Stimulated activated memory B cell treated with anti-CD40 and anti-IgM and Interleukin-4, amounts not matched to agents 10 μg/mL and 1 μg/mL and 100 μg/mL, for 72 hours (primary cell): Measurements from ENCODE around the gene GABARAPL2.
"Not testable (repeated sequence)": the region's sequence is repeated elsewhere in the genome, so short reads cannot be mapped to it uniquely, and the experiment has no call there.

Experiments used
- ATAC-seq: fragments of 150-1000 bp; cut with Tn5 transposase; 2 replicates; pipeline ENCODE4 v1.10.0; 2021
- H3K27ac Mint-ChIP-seq: one replicate; pipeline ENCODE4 v1.8.0; 2022; ENCODE audit warnings: mild to moderate bottlenecking, mixed read lengths
- H3K27me3 Mint-ChIP-seq: one replicate; pipeline ENCODE4 v1.8.0; 2022; ENCODE audit warnings: mixed read lengths
- H3K36me3 Mint-ChIP-seq: one replicate; pipeline ENCODE4 v1.8.0; 2022; ENCODE audit warnings: mixed read lengths
- H3K4me1 Mint-ChIP-seq: one replicate; pipeline ENCODE4 v1.8.0; 2022; ENCODE audit warnings: mixed read lengths
- H3K4me3 Mint-ChIP-seq: one replicate; pipeline ENCODE4 v1.8.0; 2022; ENCODE audit warnings: mild to moderate bottlenecking, moderate library complexity, mixed read lengths
- H3K9me3 Mint-ChIP-seq: one replicate; pipeline ENCODE4 v1.8.0; 2022; ENCODE audit warnings: mixed read lengths

GABARAPL2 gene

DNA sequence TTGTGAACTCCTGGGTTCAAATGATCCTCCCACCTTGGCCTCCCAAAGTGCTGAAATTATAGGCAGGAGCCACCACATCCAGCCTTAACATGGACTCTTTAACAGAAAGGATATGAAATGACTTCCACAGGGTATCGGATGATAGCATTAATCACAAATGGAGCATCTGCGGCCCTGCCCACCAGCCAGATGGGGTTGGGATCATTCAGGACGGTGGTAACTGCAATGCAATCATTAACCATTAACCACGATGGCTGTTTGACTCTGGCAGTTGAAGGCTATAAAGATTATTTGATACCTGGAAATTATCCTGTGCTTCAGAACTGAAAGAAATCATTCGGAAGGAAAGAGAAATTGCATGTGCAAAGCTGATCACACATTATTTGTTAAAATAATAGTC is 24.9 kb upstream of the GABARAPL2 start:
- Mint-ChIP-seq H3K36me3 (peaks cover 21% of the 10 kb centered on the region), H3K9me3 (no peaks in the 10 kb centered on the region), H3K27ac (no peak overlapping the region), H3K4me1 (no peaks in the 10 kb centered on the region), H3K4me3 (no peak overlapping the region), H3K27me3 (no peaks in the 10 kb centered on the region)
- no peak for ATAC-seq

DNA sequence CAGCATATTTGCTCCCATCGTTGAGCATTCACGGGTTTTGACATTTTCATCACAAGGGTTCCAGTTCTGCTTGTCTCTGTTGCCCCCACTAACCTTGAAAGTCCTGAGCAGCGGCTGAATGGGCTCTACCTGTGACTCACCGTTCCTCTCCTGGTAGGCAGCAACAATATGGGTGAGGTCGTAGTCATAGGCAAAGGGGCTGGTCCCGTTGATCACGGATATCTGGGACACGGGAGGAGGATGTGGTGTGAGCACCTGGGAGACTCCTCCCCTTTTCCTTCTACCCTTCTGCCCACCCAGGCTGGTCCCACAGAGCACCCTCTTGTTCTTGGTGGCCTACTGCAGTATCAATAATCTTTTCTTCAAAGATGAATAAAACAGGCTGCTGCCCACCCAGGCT is 23.7 kb upstream of the GABARAPL2 start:
- not testable (repeated sequence) for H3K4me1 Mint-ChIP-seq, H3K9me3 Mint-ChIP-seq, H3K27me3 Mint-ChIP-seq, ATAC-seq, H3K4me3 Mint-ChIP-seq, H3K27ac Mint-ChIP-seq
- H3K36me3 Mint-ChIP-seq: peaks cover 21% of the 10 kb centered on the region

DNA sequence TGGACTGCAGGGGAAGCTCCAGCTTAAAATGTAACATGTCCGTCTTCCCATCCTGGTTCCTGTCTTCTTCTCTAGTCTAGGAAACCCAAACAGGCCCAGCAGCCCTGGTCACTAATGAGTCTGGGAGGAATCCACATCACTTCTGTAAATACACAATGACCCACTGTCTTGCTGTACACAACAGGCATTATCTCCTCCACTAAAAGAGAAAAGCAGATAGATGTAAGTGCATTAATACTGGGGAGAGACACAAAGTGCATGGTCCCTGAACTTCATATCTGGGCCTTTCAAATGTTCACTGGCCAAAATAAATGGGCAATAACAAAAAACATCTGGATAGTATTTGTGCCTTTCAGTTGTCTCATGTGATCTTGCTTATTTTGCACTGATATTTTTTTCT is 20.3 kb upstream of the GABARAPL2 start:
- peaks cover 11% of the 10 kb centered on the region for H3K4me1 Mint-ChIP-seq
- H3K9me3 Mint-ChIP-seq, H3K27ac Mint-ChIP-seq, ATAC-seq, H3K4me3 Mint-ChIP-seq, H3K27me3 Mint-ChIP-seq: not testable (repeated sequence)
- H3K36me3 Mint-ChIP-seq: peaks cover 21% of the 10 kb centered on the region

DNA sequence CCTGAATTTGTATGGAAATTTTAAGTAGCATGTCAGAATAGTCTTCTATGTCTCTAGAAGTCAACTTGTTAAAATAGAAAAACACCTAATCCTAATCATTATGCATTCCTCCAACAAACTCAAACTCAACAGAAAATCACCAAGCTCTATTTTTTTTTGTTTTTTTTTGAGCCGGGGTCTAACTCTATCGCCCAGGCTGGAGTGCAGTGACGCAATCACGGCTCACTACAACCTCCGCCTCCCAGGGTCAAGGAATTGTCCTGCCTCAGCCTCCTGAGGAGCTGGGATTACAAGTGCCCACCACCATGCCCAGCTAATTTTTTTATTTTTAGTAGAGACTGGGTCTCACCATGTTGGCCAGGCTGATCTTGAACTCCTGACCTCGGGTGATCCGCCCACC is 19.9 kb upstream of the GABARAPL2 start:
- Mint-ChIP-seq H3K27me3 (no peaks in the 10 kb centered on the region), H3K4me3 (no peak overlapping the region), H3K27ac (no peak overlapping the region), H3K9me3 (no peaks in the 10 kb centered on the region), H3K4me1 (peaks cover 11% of the 10 kb centered on the region), H3K36me3 (peaks cover 21% of the 10 kb centered on the region)
- no peak for ATAC-seq

DNA sequence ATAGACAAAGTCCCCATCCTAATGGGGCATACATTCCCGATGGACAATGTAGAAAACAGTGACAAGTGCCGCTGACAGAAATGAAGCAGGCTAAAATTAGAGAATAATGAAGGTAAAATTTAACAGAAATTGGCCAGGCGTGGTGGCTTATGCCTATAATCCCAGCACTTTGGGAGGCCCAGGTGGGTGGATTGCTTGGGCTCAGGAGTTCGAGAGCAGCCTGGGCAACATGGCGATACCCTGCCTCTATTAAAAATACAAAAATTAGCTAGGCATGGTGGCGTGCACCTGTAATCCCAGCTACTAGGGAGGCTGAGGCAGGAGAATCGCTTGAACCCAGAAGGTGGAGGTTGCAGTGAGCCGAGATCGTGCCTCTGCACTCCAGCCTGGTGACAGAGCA is 17.7 kb upstream of the GABARAPL2 start:
- H3K27me3 Mint-ChIP-seq, H3K4me3 Mint-ChIP-seq, H3K36me3 Mint-ChIP-seq, ATAC-seq, H3K9me3 Mint-ChIP-seq, H3K27ac Mint-ChIP-seq: not testable (repeated sequence)
- H3K4me1 Mint-ChIP-seq: peaks cover 11% of the 10 kb centered on the region

DNA sequence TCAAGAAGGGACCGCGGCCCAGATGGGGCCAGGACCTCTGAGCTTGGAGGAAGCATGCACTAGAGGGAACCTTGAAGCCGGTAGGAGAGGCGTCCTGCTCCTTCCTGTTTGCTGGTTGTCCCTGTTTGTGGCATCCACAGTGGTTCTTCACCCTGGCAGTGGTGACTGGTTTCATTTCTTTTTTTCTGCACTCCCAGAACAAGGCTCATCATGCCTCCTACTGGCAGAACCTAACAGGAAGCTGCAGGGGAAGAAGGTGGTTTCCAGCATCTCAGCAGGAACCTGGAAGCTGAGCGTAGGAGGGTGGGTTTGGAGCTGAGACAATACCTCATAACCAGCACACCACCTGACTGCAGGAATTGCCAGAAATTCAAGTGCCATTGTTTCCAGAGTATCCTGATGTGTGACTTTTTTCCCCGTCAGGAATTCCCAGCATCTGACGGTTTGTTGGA is 15.9 kb upstream of the GABARAPL2 start:
- Mint-ChIP-seq H3K27me3 (no peaks in the 10 kb centered on the region), H3K27ac (no peak overlapping the region), H3K9me3 (no peaks in the 10 kb centered on the region), H3K4me1 (peaks cover 13% of the 10 kb centered on the region), H3K36me3 (no peaks in the 10 kb centered on the region), H3K4me3 (no peak overlapping the region)
- ATAC-seq: peak; percentile 60

DNA sequence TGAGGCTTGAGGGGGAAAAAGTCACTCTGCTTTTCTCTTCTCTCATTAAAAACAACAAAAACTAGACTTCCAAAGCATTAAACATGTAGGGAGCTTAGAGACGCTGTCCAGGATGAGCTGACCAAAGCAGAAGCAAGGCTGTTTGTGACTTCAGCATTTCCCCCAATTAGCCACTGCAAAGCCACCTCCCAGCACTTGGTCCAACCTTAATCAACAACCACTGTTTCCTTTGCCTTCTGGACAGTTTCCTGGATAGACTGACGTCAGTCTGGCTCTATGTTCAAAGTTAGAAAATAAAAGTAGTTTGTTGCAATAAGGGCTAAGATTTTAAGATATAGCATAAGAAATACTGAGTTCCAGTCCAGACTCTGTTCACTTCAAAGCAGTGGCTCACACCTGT is 13.2 kb upstream of the GABARAPL2 start:
- no peaks in the 10 kb centered on the region for H3K27me3 Mint-ChIP-seq
- no peaks in the 10 kb centered on the region for H3K9me3 Mint-ChIP-seq
- no peaks in the 10 kb centered on the region for H3K36me3 Mint-ChIP-seq
- no peak for ATAC-seq
- peaks cover 23% of the 10 kb centered on the region for H3K4me1 Mint-ChIP-seq
- no peak overlapping the region for H3K27ac Mint-ChIP-seq
- H3K4me3 Mint-ChIP-seq: no peak overlapping the region

DNA sequence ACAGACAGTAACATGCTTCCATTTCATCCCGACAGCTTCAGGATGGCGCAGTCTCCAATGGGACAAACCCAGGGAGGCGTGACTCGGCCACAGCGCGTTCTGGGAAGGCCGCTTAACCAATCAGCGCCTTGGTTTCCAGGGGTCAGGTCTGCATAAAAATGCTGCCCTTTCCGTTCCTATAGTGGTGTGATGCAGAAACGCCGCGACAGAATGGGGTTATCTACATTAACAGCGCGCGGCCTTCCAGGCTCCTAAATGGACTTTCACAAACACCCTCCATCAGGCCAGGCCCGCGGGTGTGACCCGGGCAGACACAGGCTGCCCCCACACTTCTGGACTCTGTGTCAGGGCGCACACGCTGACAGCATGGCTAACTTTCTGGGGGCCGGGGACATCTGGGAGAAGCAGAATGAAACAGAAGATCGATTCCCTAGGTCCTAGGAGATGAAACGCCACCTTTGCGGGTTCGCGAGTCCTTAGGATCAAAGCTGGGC is 10.9 kb upstream of the GABARAPL2 start:
- Mint-ChIP-seq H3K4me3 (peak overlapping the region; percentile 95), H3K27me3 (no peaks in the 10 kb centered on the region), H3K9me3 (no peaks in the 10 kb centered on the region), H3K27ac (peak overlapping the region; percentile 85), H3K4me1 (peaks cover 15% of the 10 kb centered on the region), H3K36me3 (no peaks in the 10 kb centered on the region)
- ATAC-seq: peak; percentile 46

DNA sequence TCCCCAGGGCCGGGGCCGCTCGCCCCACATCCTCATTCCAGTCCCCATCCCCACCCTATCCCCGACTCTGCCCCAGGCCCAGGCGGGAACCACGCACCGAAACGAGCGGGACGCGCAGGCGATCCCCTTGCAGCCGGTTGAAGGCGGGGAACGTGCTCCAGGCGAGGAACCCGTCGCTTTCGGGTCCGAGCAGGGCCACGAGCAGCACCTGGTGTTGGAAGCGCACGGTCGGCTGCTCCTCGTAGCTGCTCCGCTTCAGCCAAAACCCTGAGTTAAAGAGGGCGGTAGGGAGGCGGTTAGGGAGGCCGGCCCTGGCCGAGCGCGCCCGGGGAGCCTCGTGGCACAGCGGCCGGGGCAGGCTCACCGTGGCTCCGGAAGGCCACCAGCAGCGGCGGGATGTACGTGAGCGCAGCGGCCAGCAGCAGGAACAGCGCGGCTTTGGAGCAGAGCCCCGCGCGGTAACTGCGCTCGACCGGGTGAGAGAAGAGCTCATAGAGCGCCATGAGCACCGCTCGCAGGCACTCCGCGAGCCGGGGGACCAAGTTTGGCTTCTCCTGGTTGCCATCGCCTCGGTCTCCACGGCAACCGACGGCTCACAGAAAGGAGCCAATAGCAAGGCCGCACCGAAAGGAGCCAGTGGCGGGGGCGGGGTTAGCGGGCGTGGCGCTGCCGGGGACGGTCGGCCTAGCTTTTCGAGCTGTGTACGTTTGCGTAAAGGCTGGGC is 10.3 kb upstream of the GABARAPL2 start, which contains the start of gene TMEM231:
Gene TMEM231, minus strand, starts transcription at position 546 of the 724 bp plus-strand sequence. Its CDS starts 43 bp downstream, at position 503.
- Mint-ChIP-seq H3K9me3 (no peaks in the 10 kb centered on the region), H3K4me3 (peak within 1 kb of the TSS; percentile 95), H3K4me1 (peaks cover 12% of the 10 kb centered on the region), H3K36me3 (no peaks in the 10 kb centered on the region), H3K27ac (peak within 1 kb of the TSS; percentile 85), H3K27me3 (no peaks in the 10 kb centered on the region)
- peak; percentile 97 for ATAC-seq

DNA sequence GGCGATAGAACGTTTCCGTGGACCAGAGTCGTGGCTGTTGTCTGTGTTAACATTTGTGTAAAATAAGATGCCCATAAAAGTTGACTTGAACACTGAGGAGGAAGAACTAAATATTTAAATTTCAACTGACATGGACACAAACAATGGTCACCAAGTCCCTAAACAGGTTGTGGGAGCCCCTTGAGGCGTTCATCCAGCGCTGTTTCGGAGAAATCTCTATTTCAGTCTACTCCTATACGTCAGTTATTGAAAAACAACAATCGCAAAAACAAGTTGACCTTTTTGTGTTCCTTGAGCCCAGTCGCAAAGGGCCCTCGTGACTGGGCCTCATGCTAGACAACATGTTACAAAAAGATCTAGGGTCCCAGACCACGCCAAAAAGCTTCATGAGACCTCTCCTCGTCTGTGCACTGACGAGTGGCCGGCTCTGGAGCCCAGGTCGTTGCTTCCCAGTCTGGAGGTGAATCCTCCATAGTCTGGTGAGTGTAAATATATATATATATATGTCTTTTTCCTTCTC is 9.7 kb upstream of the GABARAPL2 start:
- no peaks in the 10 kb centered on the region for H3K36me3 Mint-ChIP-seq
- H3K9me3 Mint-ChIP-seq: no peaks in the 10 kb centered on the region
- H3K27ac Mint-ChIP-seq: peak overlapping the region; percentile 85
- H3K4me1 Mint-ChIP-seq: peaks cover 12% of the 10 kb centered on the region
- H3K27me3 Mint-ChIP-seq: no peaks in the 10 kb centered on the region
- ATAC-seq: no peak
- H3K4me3 Mint-ChIP-seq: peak overlapping the region; percentile 95

DNA sequence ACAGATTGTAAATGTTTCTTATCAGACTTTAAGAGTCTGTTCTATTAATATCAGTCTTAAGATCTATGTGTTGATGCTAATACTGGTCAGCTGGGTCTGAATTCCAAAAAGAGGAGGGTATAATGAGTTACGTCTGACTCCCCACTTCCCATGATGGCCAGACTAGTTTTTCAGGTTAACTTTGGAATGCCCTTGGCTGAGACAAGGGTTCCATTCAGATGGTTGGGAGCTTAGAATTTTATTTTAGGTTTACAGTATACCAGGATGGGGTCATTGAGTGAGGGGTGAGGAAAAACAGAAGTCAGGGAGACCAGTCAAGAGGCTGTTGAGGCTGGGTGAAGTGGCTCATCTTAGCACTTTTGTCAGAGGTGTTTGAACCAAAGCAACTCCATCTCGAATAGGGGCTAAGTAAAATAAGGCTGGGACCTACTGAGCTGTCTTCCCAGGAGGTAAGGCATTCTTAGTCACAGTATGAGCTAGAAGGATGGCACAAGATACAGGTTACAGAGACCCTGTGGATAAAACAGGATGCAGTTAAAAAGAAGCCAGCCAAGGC is 7.3 kb upstream of the GABARAPL2 start:
- H3K4me1 Mint-ChIP-seq: peaks cover 12% of the 10 kb centered on the region
- ATAC-seq: no peak

DNA sequence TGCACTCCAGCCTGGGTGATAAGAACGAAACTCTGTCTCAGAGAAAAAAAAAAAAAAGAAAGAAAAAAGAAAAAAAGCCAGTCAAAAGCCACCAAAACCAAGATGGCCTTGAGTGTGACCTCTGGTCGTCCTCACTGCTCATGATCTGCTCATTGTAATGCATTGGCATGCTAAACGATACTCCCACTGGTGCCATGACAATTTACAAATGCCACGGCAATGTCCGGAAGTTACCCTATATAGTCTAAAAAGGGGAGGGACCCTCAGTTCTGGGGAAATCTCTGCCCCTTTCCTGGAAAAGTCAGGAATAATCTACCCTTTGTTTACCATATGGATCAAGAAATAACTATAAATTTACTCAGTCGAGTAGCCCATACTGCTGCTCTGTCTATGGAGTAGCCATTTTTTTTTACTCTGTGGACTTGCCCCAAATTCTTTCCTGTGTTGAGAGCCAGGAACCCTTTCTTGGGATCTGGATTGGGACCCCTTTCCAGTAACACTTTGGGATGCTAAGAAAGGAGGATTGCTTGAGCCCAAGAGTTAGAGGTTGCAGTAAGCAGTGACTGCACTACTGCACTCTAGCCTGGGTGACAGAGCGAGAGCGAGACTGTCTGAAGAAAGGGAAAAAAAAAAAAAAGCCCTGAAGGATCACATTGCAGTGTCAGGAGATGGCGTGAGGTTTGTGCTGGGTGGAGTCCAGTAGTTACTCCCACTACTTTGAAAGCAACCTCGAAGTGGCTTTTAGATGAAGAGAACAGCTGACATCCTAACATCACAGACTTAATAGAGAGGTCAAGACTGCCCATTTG is 6.4 kb upstream of the GABARAPL2 start:
- H3K27ac Mint-ChIP-seq: no peak overlapping the region
- H3K27me3 Mint-ChIP-seq: no peaks in the 10 kb centered on the region
- H3K9me3 Mint-ChIP-seq: no peaks in the 10 kb centered on the region
- H3K4me1 Mint-ChIP-seq: peaks cover 12% of the 10 kb centered on the region
- H3K4me3 Mint-ChIP-seq: no peak overlapping the region
- no peak for ATAC-seq
- H3K36me3 Mint-ChIP-seq: no peaks in the 10 kb centered on the region

More for the DNA sequence above, 7.3 kb upstream of the GABARAPL2 start:
- Mint-ChIP-seq H3K4me3 (no peak overlapping the region), H3K9me3 (no peaks in the 10 kb centered on the region), H3K36me3 (no peaks in the 10 kb centered on the region), H3K27ac (no peak overlapping the region), H3K27me3 (no peaks in the 10 kb centered on the region)

DNA sequence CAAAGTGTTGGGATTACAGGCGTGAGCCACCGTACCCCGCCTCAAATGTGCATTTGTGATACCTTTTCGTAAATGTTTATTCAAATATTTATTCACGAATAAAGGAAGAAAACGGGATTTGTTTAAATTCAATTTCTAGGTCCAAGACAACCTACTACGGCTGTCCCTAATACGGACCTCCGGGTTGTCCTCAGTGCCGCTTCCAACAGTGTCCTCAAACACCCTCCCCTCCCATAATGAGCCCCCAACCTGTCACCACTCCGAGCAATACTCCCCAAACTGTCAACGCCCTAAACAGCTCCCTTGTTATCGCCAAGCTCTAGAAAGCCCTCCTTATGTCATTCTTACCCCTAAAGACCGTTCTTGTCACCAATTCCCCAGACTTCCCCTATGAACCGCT is 539 bp upstream of the GABARAPL2 start:
- Mint-ChIP-seq H3K4me3 (peak overlapping the region; percentile 93), H3K27ac (peak overlapping the region; percentile 81), H3K36me3 (peaks cover 19% of the 10 kb centered on the region), H3K9me3 (no peaks in the 10 kb centered on the region), H3K27me3 (no peaks in the 10 kb centered on the region), H3K4me1 (peaks cover 36% of the 10 kb centered on the region)
- ATAC-seq: no peak

DNA sequence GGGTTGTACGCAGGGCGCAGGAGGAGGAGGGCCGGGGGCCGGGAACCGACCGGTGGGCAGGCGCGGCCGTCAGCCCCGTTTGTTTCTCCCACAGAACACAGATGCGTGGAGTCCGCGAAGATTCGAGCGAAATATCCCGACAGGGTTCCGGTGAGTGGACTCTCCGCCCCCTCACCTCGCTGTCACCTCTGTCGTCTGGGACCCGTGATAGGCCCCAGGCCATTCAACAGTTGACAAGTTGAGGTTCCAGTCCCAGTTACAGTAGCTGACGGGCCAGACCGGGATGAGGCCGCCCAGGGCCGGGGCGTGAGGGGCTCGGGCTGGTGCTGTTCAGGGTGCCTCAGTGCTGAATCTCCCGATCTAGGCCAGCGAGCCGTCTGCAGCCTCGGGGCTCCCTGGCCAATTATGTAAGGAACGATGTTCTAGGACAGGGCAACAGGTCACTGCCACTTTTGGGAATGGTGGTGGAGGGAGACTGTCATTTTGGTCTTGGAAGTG is 628 bp downstream of the GABARAPL2 start:
- no peak for ATAC-seq
- H3K27me3 Mint-ChIP-seq: no peaks in the 10 kb centered on the region
- peaks cover 44% of the 10 kb centered on the region for H3K4me1 Mint-ChIP-seq
- peaks cover 26% of the 10 kb centered on the region for H3K36me3 Mint-ChIP-seq
- H3K4me3 Mint-ChIP-seq: peak overlapping the region; percentile 93
- no peaks in the 10 kb centered on the region for H3K9me3 Mint-ChIP-seq
- peak overlapping the region; percentile 81 for H3K27ac Mint-ChIP-seq

DNA sequence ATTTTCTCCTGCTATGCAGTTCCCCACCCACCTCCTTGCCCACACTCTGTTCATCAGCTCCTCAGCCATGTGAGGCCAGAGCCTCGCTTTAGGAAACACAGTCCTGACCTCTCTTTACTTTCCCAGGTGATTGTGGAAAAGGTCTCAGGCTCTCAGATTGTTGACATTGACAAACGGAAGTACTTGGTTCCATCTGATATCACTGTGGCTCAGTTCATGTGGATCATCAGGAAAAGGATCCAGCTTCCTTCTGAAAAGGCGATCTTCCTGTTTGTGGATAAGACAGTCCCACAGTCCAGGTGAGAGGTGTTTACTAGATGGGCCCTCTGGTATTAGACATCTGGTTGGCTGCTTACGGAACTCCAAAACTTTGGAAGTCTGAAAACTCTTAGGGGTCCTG is 1.7 kb downstream of the GABARAPL2 start:
- Mint-ChIP-seq H3K4me1 (peaks cover 55% of the 10 kb centered on the region), H3K27ac (no peak overlapping the region), H3K27me3 (no peaks in the 10 kb centered on the region), H3K36me3 (peaks cover 32% of the 10 kb centered on the region), H3K9me3 (no peaks in the 10 kb centered on the region), H3K4me3 (peak overlapping the region; percentile 93)
- no peak for ATAC-seq
